ENCODE data around the gene NCAN.

The NCAN gene

GRCh38 chr19:19270749-19271571 is 59.2 kb downstream of the NCAN start:
- Mint-ChIP-seq H3K9me3 (no peaks in the 10 kb centered on the region), H3K4me1 (ENCODE audit: low read depth) (peaks cover 11% of the 10 kb centered on the region), H3K27ac (no peak overlapping the region), H3K36me3 (ENCODE audit: low read depth) (peaks cover 3% of the 10 kb centered on the region), H3K4me3 (no peak overlapping the region), H3K27me3 (peaks cover 22% of the 10 kb centered on the region)
- no peak for DNase-seq

- Mint-ChIP-seq H3K27ac (no peak overlapping the region), H3K27me3 (peaks cover 22% of the 10 kb centered on the region), H3K36me3 (ENCODE audit: low read depth) (peaks cover 14% of the 10 kb centered on the region), H3K4me1 (ENCODE audit: low read depth) (peaks cover 11% of the 10 kb centered on the region), H3K4me3 (no peak overlapping the region), H3K9me3 (no peaks in the 10 kb centered on the region)
- DNase-seq: no peak
These were observed 60.3 kb downstream of the NCAN start for GRCh38 chr19:19271828-19272599.

- Mint-ChIP-seq H3K36me3 (ENCODE audit: low read depth) (peaks cover 34% of the 10 kb centered on the region), H3K27me3 (peaks cover 22% of the 10 kb centered on the region), H3K4me1 (ENCODE audit: low read depth) (peaks cover 11% of the 10 kb centered on the region), H3K4me3 (no peak overlapping the region), H3K27ac (no peak overlapping the region), H3K9me3 (no peaks in the 10 kb centered on the region)
- DNase-seq: no peak
These were observed 62.4 kb downstream of the NCAN start for GRCh38 chr19:19274146-19274545.

- H3K27me3 Mint-ChIP-seq: peaks cover 22% of the 10 kb centered on the region
- peaks cover 11% of the 10 kb centered on the region for H3K4me1 Mint-ChIP-seq (ENCODE audit: low read depth)
- no peaks in the 10 kb centered on the region for H3K9me3 Mint-ChIP-seq
- H3K4me3 Mint-ChIP-seq: no peak overlapping the region
- DNase-seq: no peak
- peaks cover 42% of the 10 kb centered on the region for H3K36me3 Mint-ChIP-seq (ENCODE audit: low read depth)
- no peak overlapping the region for H3K27ac Mint-ChIP-seq
These were observed 63.2 kb downstream of the NCAN start for GRCh38 chr19:19274716-19275565.

GRCh38 chr19:19276386-19276785 is 64.6 kb downstream of the NCAN start:
- peaks cover 56% of the 10 kb centered on the region for H3K36me3 Mint-ChIP-seq (ENCODE audit: low read depth)
- no peak overlapping the region for H3K4me3 Mint-ChIP-seq
- no peak for DNase-seq
- peaks cover 11% of the 10 kb centered on the region for H3K4me1 Mint-ChIP-seq (ENCODE audit: low read depth)
- H3K27me3 Mint-ChIP-seq: peaks cover 22% of the 10 kb centered on the region
- H3K9me3 Mint-ChIP-seq: no peaks in the 10 kb centered on the region
- no peak overlapping the region for H3K27ac Mint-ChIP-seq

- H3K4me3 Mint-ChIP-seq: no peak overlapping the region
- H3K9me3 Mint-ChIP-seq: no peaks in the 10 kb centered on the region
- peaks cover 11% of the 10 kb centered on the region for H3K4me1 Mint-ChIP-seq (ENCODE audit: low read depth)
- H3K27ac Mint-ChIP-seq: no peak overlapping the region
- DNase-seq: no peak
- peaks cover 61% of the 10 kb centered on the region for H3K36me3 Mint-ChIP-seq (ENCODE audit: low read depth)
- H3K27me3 Mint-ChIP-seq: peaks cover 20% of the 10 kb centered on the region
These were observed 65.1 kb downstream of the NCAN start for GRCh38 chr19:19276851-19277250.

- peaks cover 9% of the 10 kb centered on the region for H3K4me1 Mint-ChIP-seq (ENCODE audit: low read depth)
- no peak for DNase-seq
- H3K9me3 Mint-ChIP-seq: no peaks in the 10 kb centered on the region
- H3K4me3 Mint-ChIP-seq: no peak overlapping the region
- H3K27ac Mint-ChIP-seq: no peak overlapping the region
- peaks cover 12% of the 10 kb centered on the region for H3K27me3 Mint-ChIP-seq
- peaks cover 72% of the 10 kb centered on the region for H3K36me3 Mint-ChIP-seq (ENCODE audit: low read depth)
These were observed 66.6 kb downstream of the NCAN start for GRCh38 chr19:19278315-19278714.

GRCh38 chr19:19279062-19279612 is 67.4 kb downstream of the NCAN start:
- H3K4me3 Mint-ChIP-seq: no peak overlapping the region
- H3K9me3 Mint-ChIP-seq: no peaks in the 10 kb centered on the region
- H3K27me3 Mint-ChIP-seq: peaks cover 4% of the 10 kb centered on the region
- H3K36me3 Mint-ChIP-seq (ENCODE audit: low read depth): peaks cover 80% of the 10 kb centered on the region
- peaks cover under 1% of the 10 kb centered on the region for H3K4me1 Mint-ChIP-seq (ENCODE audit: low read depth)
- DNase-seq: no peak
- H3K27ac Mint-ChIP-seq: no peak overlapping the region

GRCh38 chr19:19279853-19280252 is 68.1 kb downstream of the NCAN start:
- Mint-ChIP-seq H3K27ac (no peak overlapping the region), H3K36me3 (ENCODE audit: low read depth) (peaks cover 85% of the 10 kb centered on the region), H3K4me3 (no peak overlapping the region), H3K4me1 (ENCODE audit: low read depth) (no peaks in the 10 kb centered on the region), H3K9me3 (no peaks in the 10 kb centered on the region), H3K27me3 (no peaks in the 10 kb centered on the region)
- DNase-seq: no peak

- no peak overlapping the region for H3K27ac Mint-ChIP-seq
- H3K4me1 Mint-ChIP-seq (ENCODE audit: low read depth): no peaks in the 10 kb centered on the region
- peaks cover 87% of the 10 kb centered on the region for H3K36me3 Mint-ChIP-seq (ENCODE audit: low read depth)
- no peaks in the 10 kb centered on the region for H3K27me3 Mint-ChIP-seq
- no peak for DNase-seq
- no peak overlapping the region for H3K4me3 Mint-ChIP-seq
- no peaks in the 10 kb centered on the region for H3K9me3 Mint-ChIP-seq
These were observed 68.8 kb downstream of the NCAN start for GRCh38 chr19:19280561-19280960.

- Mint-ChIP-seq H3K4me1 (ENCODE audit: low read depth) (no peaks in the 10 kb centered on the region), H3K27me3 (no peaks in the 10 kb centered on the region), H3K27ac (no peak overlapping the region), H3K9me3 (no peaks in the 10 kb centered on the region), H3K4me3 (no peak overlapping the region), H3K36me3 (ENCODE audit: low read depth) (peaks cover 76% of the 10 kb centered on the region)
- no peak for DNase-seq
These were observed 73.9 kb downstream of the NCAN start for GRCh38 chr19:19285686-19286085.

- H3K4me3 Mint-ChIP-seq: no peak overlapping the region
- no peaks in the 10 kb centered on the region for H3K4me1 Mint-ChIP-seq (ENCODE audit: low read depth)
- no peak for DNase-seq
- H3K27ac Mint-ChIP-seq: no peak overlapping the region
- H3K9me3 Mint-ChIP-seq: peaks cover 3% of the 10 kb centered on the region
- H3K27me3 Mint-ChIP-seq: no peaks in the 10 kb centered on the region
- peaks cover 86% of the 10 kb centered on the region for H3K36me3 Mint-ChIP-seq (ENCODE audit: low read depth)
These were observed 80.8 kb downstream of the NCAN start for GRCh38 chr19:19292607-19293006.

GRCh38 chr19:19294914-19295313 is 83.2 kb downstream of the NCAN start:
- H3K27me3 Mint-ChIP-seq: no peaks in the 10 kb centered on the region
- no peak overlapping the region for H3K4me3 Mint-ChIP-seq
- no peaks in the 10 kb centered on the region for H3K4me1 Mint-ChIP-seq (ENCODE audit: low read depth)
- peaks cover 84% of the 10 kb centered on the region for H3K36me3 Mint-ChIP-seq (ENCODE audit: low read depth)
- DNase-seq: no peak
- H3K9me3 Mint-ChIP-seq: peaks cover 3% of the 10 kb centered on the region
- H3K27ac Mint-ChIP-seq: no peak overlapping the region

GRCh38 chr19:19296953-19297689 is 85.4 kb downstream of the NCAN start:
- peaks cover 88% of the 10 kb centered on the region for H3K36me3 Mint-ChIP-seq (ENCODE audit: low read depth)
- H3K4me1 Mint-ChIP-seq (ENCODE audit: low read depth): no peaks in the 10 kb centered on the region
- no peak for DNase-seq
- H3K27me3 Mint-ChIP-seq: no peaks in the 10 kb centered on the region
- H3K9me3 Mint-ChIP-seq: peaks cover 3% of the 10 kb centered on the region
- H3K27ac Mint-ChIP-seq: no peak overlapping the region
- H3K4me3 Mint-ChIP-seq: no peak overlapping the region
